ENCODE measurements around the gene DNASE2B. TPM values are rescaled to one million over a fixed set of nuclear protein-coding genes. Genes with fewer than 3 reads are reported as not detected.

DNASE2B gene, protein sequence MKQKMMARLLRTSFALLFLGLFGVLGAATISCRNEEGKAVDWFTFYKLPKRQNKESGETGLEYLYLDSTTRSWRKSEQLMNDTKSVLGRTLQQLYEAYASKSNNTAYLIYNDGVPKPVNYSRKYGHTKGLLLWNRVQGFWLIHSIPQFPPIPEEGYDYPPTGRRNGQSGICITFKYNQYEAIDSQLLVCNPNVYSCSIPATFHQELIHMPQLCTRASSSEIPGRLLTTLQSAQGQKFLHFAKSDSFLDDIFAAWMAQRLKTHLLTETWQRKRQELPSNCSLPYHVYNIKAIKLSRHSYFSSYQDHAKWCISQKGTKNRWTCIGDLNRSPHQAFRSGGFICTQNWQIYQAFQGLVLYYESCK
- not detected for total RNA-seq
- total RNA-seq (2013): not detected

GRCh38 chr1:84398175-84399155 lies at the start of gene DNASE2B:
TSS of gene DNASE2B (plus strand) at chr1:84398484. CDS start at chr1:84398565, 81 bp downstream.
- DNase-seq (no peak), ATAC-seq (no peak)
- H3K4me3 Mint-ChIP-seq: no peak within 1 kb of the TSS
- Histone ChIP-seq H3K36me3 (ENCODE audit: control insufficient read depth, insufficient read depth, low read length) (no peaks in the 10 kb centered on the region), H3K4me1 (ENCODE audit: control insufficient read depth, insufficient read depth, low read length) (no peaks in the 10 kb centered on the region), H3K9me3 (ENCODE audit: control insufficient read depth, insufficient read depth, low read length) (no peaks in the 10 kb centered on the region), H3K27me3 (ENCODE audit: control insufficient read depth, insufficient read depth, low read length) (no peaks in the 10 kb centered on the region), H3K4me3 (ENCODE audit: low read length) (no peak within 1 kb of the TSS), H3K27ac (ENCODE audit: low read length) (no peak within 1 kb of the TSS)
- no peaks in the 10 kb centered on the region for H3K27me3 Mint-ChIP-seq (ENCODE audit: low read depth in 2 of 2)
- no peaks in the 10 kb centered on the region for H3K4me1 Mint-ChIP-seq
- H3K9me3 Mint-ChIP-seq: no peaks in the 10 kb centered on the region
- WGBS (ENCODE audit: insufficient coverage): 90% methylated on average over 11 of the region's 11 CpGs
- no peak for TF ChIP-seq CTCF (IDR thresholded peaks at IDR 0.05)
- H3K36me3 Mint-ChIP-seq: no peaks in the 10 kb centered on the region
- intact Hi-C loops (cut with micrococcal nuclease): no loop called here
- H3K27ac Mint-ChIP-seq: no peak within 1 kb of the TSS

DNA sequence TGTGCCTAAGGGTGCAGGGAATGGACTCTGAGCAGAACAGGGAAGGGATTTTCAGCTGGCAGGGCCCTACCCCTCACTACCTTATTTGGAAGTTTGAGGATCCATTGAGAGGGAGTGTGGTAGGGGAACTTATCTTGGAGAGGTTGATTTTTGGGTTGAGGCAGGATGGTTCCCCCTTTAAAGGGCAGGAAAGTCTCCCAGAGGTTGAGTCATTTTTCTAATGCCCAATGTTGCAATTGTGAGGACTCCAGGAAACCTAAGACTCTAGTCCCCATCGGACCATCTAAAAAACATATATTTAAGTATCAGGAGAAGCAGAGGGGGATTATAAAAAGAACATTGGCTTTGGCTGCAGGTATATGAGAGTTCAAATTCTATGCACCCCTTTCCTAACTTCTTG lies 49.5 kb upstream of the DNASE2B start:
- Mint-ChIP-seq H3K4me3 (no peak overlapping the region), H3K4me1 (no peaks in the 10 kb centered on the region), H3K9me3 (no peaks in the 10 kb centered on the region)

DNA sequence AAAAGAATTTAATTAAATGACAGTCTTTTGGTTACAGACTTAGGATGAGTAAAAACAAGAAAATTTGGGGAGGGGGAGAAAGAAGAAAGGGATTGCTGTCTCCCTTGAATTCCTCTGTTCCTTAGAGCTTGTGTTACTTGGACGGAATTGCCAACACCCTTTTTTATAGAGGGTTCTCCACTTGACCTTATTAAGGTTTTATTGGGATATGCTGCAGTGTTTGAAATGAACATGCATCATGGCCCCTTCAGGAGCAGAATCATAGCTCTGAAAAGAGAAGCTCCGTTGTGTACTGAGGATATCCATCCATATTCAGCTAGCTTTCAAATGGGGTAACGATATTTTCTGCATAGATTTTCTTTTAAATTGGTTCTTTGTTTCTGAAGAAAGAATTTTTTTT lies 48.2 kb upstream of the DNASE2B start:
- WGBS (ENCODE audit: insufficient coverage): 96% methylated on average over 2 of the region's 3 CpGs
- H3K4me3 Mint-ChIP-seq: no peak overlapping the region
- H3K36me3 Mint-ChIP-seq: no peaks in the 10 kb centered on the region
- no peak overlapping the region for H3K4me3 ChIP-seq (ENCODE audit: low read length)
- H3K9me3 ChIP-seq (ENCODE audit: control insufficient read depth, insufficient read depth, low read length): no peaks in the 10 kb centered on the region
- no peaks in the 10 kb centered on the region for H3K4me1 ChIP-seq (ENCODE audit: control insufficient read depth, insufficient read depth, low read length)
- H3K27me3 Mint-ChIP-seq (ENCODE audit: low read depth in 2 of 2): no peaks in the 10 kb centered on the region
- H3K36me3 ChIP-seq (ENCODE audit: control insufficient read depth, insufficient read depth, low read length): no peaks in the 10 kb centered on the region
- intact Hi-C loops (cut with micrococcal nuclease): no loop called here
- no peak overlapping the region for H3K27ac ChIP-seq (ENCODE audit: low read length)
- no peak for TF ChIP-seq CTCF (IDR thresholded peaks at IDR 0.05)
- H3K9me3 Mint-ChIP-seq: no peaks in the 10 kb centered on the region
- no peak overlapping the region for H3K27ac Mint-ChIP-seq
- H3K27me3 ChIP-seq (ENCODE audit: control insufficient read depth, insufficient read depth, low read length): no peaks in the 10 kb centered on the region
- no peak for ATAC-seq
- H3K4me1 Mint-ChIP-seq: no peaks in the 10 kb centered on the region
- DNase-seq: no peak

More for the DNA sequence above, 49.5 kb upstream of the DNASE2B start:
- intact Hi-C loops (cut with micrococcal nuclease): no loop called here
- no peak for TF ChIP-seq CTCF (IDR thresholded peaks at IDR 0.05)
- no peaks in the 10 kb centered on the region for H3K27me3 ChIP-seq (ENCODE audit: control insufficient read depth, insufficient read depth, low read length)
- no CpG with 5 or more reads among the region's 1 CpG for WGBS (ENCODE audit: insufficient coverage)
- DNase-seq: no peak
- H3K27me3 Mint-ChIP-seq (ENCODE audit: low read depth in 2 of 2): no peaks in the 10 kb centered on the region
- no peaks in the 10 kb centered on the region for H3K9me3 ChIP-seq (ENCODE audit: control insufficient read depth, insufficient read depth, low read length)
- no peaks in the 10 kb centered on the region for H3K36me3 Mint-ChIP-seq
- no peak overlapping the region for H3K27ac ChIP-seq (ENCODE audit: low read length)
- H3K27ac Mint-ChIP-seq: no peak overlapping the region
- H3K36me3 ChIP-seq (ENCODE audit: control insufficient read depth, insufficient read depth, low read length): no peaks in the 10 kb centered on the region
- ATAC-seq: no peak
- no peak overlapping the region for H3K4me3 ChIP-seq (ENCODE audit: low read length)
- H3K4me1 ChIP-seq (ENCODE audit: control insufficient read depth, insufficient read depth, low read length): no peaks in the 10 kb centered on the region
